HAP-1 (cell line): ENCODE results near the gene HIPK1.

Experiments
- DNase-seq, 2 experiments: peaks; one replicate each; pipeline ENCODE4 v3.0.0-alpha.2; 2016 to 2020; ENCODE audit warnings: low spot score in 2 of 2
- H3K27me3 ChIP-seq: fragments of 250-450 bp; sonication (Bioruptor Pico); 2 replicates; pipeline ENCODE4 v1.5.1; 2020; ENCODE audit warnings: low read depth, mild to moderate bottlenecking, moderate library complexity
- H3K36me3 ChIP-seq: fragments of 250-450 bp; sonication (Bioruptor Pico); replicated peaks from 2 replicates; pipeline ENCODE4 v1.5.1; 2020; ENCODE audit warnings: mild to moderate bottlenecking
- H3K4me1 ChIP-seq: fragments of 250-450 bp; sonication (Bioruptor Pico); 2 replicates; pipeline ENCODE4 v1.5.1; 2020; ENCODE audit warnings: mild to moderate bottlenecking
- H3K4me3 ChIP-seq: fragments of 250-450 bp; sonication (Bioruptor Pico); 2 replicates; pipeline ENCODE4 v1.5.1; 2020; ENCODE audit warnings: mild to moderate bottlenecking, moderate library complexity
- H3K9me3 ChIP-seq: fragments of 250-450 bp; sonication (Bioruptor Pico); 2 replicates; pipeline ENCODE4 v1.5.1; 2020; ENCODE audit warnings: mild to moderate bottlenecking, moderate library complexity
- in situ Hi-C: fragments of 300-500 bp; cut with MboI; formaldehyde crosslinking; loops from 3 replicates; pipeline ENCODE4 v1.14.3; 2020; ENCODE audit warnings: low sequenced_read_pairs, inconsistent platforms, mixed read lengths

HIPK1 gene

DNA sequence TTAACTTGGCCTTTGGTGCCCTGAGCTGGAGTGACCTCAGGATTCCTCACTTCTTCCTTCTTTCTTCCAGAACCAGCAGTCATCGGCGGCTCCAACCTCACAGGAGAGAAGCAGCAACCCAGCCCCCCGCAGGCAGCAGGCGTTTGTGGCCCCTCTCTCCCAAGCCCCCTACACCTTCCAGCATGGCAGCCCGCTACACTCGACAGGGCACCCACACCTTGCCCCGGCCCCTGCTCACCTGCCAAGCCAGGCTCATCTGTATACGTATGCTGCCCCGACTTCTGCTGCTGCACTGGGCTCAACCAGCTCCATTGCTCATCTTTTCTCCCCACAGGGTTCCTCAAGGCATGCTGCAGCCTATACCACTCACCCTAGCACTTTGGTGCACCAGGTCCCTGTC is 43.8 kb downstream of the HIPK1 start:
- H3K27me3 ChIP-seq = no peaks in the 10 kb centered on the region
- peaks cover 54% of the 10 kb centered on the region for H3K36me3 ChIP-seq
- no peak for DNase-seq
- in situ Hi-C loops = loop anchor here (25.0 kb wide), 1 partner anchor 439 kb away; no protein-coding TSS in a partner anchor
- H3K4me3 ChIP-seq = no peak overlapping the region
- peaks cover 17% of the 10 kb centered on the region for H3K4me1 ChIP-seq
- no peaks in the 10 kb centered on the region for H3K9me3 ChIP-seq

GRCh38 chr1:113975211-113975895 is 46.2 kb downstream of the HIPK1 start:
- in situ Hi-C loops = no loop called here
- Histone ChIP-seq H3K27me3 (no peaks in the 10 kb centered on the region), H3K4me1 (peaks cover 24% of the 10 kb centered on the region), H3K4me3 (no peak overlapping the region), H3K36me3 (peaks cover 30% of the 10 kb centered on the region), H3K9me3 (no peaks in the 10 kb centered on the region)
- DNase-seq = no peak

- in situ Hi-C loops = no loop called here
- H3K9me3 ChIP-seq = no peaks in the 10 kb centered on the region
- peaks cover 17% of the 10 kb centered on the region for H3K36me3 ChIP-seq
- peaks cover 24% of the 10 kb centered on the region for H3K4me1 ChIP-seq
- no peak overlapping the region for H3K4me3 ChIP-seq
- peak; percentile 72 to 88 for DNase-seq
- H3K27me3 ChIP-seq = no peaks in the 10 kb centered on the region
These were observed 47.6 kb downstream of the HIPK1 start for GRCh38 chr1:113976609-113977278.

DNA sequence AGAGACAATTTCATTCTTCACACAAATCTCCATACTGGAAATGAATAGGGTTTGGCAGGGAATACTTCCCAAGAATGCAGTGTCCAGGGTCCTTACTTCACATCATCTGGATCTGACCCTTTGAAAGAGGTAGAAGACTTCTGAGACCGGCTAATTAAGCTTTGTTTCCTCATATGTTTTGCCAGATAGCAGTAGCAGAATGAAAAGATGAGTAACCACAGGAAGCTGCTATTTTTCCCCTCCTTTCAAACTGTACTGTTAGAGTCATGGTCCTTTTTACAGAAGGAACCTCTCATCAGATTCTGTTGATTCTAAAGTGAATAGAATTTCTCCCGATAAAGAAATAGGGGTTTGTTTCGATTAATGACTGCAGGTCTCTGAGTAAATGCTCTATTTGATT is 48.8 kb downstream of the HIPK1 start:
- in situ Hi-C loops = no loop called here
- no peak for DNase-seq
- H3K4me1 ChIP-seq = peaks cover 30% of the 10 kb centered on the region
- no peaks in the 10 kb centered on the region for H3K27me3 ChIP-seq
- peaks cover 11% of the 10 kb centered on the region for H3K36me3 ChIP-seq
- H3K9me3 ChIP-seq = no peaks in the 10 kb centered on the region
- H3K4me3 ChIP-seq = no peak overlapping the region

DNA sequence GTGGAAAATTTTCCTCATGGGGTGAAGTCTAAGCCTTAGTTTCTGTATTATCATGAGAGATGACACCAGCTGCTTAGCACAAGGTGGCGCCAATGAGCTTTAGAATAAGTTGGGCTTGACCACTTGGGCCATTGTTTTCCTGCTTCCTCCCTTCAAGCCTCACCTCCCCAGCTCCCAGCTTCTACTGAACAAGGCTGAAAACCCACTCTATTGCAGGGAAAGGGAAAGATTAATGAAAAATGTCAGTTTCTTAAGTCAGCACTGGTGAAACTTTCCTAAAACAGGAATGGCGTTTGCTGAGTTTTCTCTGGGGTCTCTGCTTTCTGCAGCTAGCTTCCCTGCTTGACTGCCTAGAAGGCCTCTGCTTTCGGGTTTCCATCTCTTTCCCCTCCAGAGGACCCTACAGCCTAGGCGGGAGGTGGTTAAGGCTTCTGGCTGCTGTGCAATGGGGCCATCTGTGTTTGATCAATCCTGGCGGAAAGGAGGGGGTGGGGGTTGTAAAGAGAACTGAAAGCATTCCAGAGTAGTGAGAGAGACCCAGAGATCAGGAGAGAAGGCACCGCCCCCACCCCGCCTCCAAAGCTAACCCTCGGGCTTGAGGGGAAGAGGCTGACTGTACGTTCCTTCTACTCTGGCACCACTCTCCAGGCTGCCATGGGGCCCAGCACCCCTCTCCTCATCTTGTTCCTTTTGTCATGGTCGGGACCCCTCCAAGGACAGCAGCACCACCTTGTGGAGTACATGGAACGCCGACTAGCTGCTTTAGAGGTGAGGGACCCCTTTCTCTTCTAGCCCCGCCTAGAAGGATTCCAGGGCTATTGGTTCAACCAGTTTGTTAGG is 50.0 kb downstream of the HIPK1 start, which contains the start of gene OLFML3:
OLFML3 (plus strand) TSS at position 612 of the 840 bp plus-strand sequence; CDS start at position 655, 43 bp downstream.
- peak; percentile 89 to 91 for DNase-seq
- H3K36me3 ChIP-seq = peaks cover 3% of the 10 kb centered on the region; the same call in 1 of the 2 replicates
- H3K4me1 ChIP-seq = peaks cover 30% of the 10 kb centered on the region
- in situ Hi-C loops = no loop called here
- no peaks in the 10 kb centered on the region for H3K27me3 ChIP-seq
- H3K4me3 ChIP-seq = no peak within 1 kb of the TSS
- H3K9me3 ChIP-seq = no peaks in the 10 kb centered on the region

DNA sequence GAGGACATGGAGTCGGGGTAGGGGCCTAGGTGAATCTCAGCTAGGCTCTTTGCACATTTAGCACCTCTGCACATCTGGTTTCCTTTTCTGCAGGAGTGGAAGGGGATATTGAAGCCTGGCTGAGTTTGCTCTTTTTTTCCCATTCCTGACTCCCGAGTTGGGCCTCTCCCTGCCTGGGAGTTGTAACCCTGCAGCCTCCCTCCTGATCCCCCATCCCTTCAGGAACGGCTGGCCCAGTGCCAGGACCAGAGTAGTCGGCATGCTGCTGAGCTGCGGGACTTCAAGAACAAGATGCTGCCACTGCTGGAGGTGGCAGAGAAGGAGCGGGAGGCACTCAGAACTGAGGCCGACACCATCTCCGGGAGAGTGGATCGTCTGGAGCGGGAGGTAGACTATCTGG is 51.0 kb downstream of the HIPK1 start:
- H3K9me3 ChIP-seq = no peaks in the 10 kb centered on the region
- no peaks in the 10 kb centered on the region for H3K27me3 ChIP-seq
- H3K36me3 ChIP-seq = 0 out of 2 replicates have a peak, but pooled peaks cover 3% of the 10 kb centered on the region
- H3K4me1 ChIP-seq = peaks cover 30% of the 10 kb centered on the region
- in situ Hi-C loops = loop anchor here (5.0 to 10.0 kb wide), 2 partner anchors 245 to 302 kb away; no protein-coding TSS in a partner anchor
- DNase-seq = no peak
- H3K4me3 ChIP-seq = no peak overlapping the region

DNA sequence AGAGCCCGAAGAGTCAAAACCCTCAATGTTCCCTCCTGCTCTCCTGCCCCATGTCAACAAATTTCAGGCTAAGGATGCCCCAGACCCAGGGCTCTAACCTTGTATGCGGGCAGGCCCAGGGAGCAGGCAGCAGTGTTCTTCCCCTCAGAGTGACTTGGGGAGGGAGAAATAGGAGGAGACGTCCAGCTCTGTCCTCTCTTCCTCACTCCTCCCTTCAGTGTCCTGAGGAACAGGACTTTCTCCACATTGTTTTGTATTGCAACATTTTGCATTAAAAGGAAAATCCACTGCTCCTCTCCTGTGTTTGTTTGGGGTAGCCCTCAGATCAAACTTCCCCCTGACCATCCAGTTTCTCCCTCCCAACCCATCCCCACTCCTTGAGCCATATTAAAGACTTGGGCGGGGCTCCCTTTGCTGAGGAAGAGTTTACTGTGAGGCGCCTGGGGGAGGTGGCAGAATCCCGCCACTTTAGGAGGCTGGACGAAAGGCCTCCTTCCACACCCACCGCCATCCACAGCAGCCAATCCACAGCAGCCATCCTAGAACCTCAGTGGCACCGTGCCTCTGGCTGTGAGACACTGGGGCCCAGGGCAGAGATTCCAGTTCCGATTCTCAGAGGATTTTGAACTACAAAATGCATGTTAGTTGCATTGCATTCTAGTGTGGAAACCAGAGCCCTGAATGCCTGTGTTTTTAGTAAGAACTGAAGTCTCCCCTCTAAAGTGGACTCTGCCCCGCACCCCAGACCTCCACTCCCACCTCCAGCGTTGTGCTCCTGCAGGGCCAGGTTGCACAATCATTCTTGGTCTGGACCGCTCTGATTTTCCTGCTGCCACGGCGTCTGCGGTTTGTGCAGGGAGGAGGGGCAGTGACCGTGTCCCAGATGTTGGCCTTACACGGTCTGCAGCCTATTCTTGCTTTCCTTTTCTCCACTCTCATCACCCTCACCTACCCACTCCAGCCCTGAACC is 53.1 kb downstream of the HIPK1 start:
- in situ Hi-C loops = loop anchor here (5.0 to 10.0 kb wide), 2 partner anchors 243 to 300 kb away; no protein-coding TSS in a partner anchor
- H3K27me3 ChIP-seq = no peaks in the 10 kb centered on the region
- no peaks in the 10 kb centered on the region for H3K9me3 ChIP-seq
- peak in 1 of 2 experiments; percentile 57 for DNase-seq
- H3K4me1 ChIP-seq = peaks cover 20% of the 10 kb centered on the region
- H3K36me3 ChIP-seq = no peaks in the 10 kb centered on the region
- no peak overlapping the region for H3K4me3 ChIP-seq

GRCh38 chr1:113982949-113983348 is 53.8 kb downstream of the HIPK1 start:
- no peaks in the 10 kb centered on the region for H3K27me3 ChIP-seq
- no peaks in the 10 kb centered on the region for H3K36me3 ChIP-seq
- in situ Hi-C loops = loop anchor here (5.0 to 10.0 kb wide), 2 partner anchors 242 to 299 kb away; no protein-coding TSS in a partner anchor
- H3K9me3 ChIP-seq = no peaks in the 10 kb centered on the region
- no peak overlapping the region for H3K4me3 ChIP-seq
- H3K4me1 ChIP-seq = peaks cover 13% of the 10 kb centered on the region
- DNase-seq = no peak

GRCh38 chr1:113983391-113983790 is 54.3 kb downstream of the HIPK1 start:
- in situ Hi-C loops = loop anchor here (5.0 to 10.0 kb wide), 2 partner anchors 241 to 299 kb away; no protein-coding TSS in a partner anchor
- Histone ChIP-seq H3K4me3 (no peak overlapping the region), H3K36me3 (no peaks in the 10 kb centered on the region), H3K9me3 (no peaks in the 10 kb centered on the region), H3K27me3 (no peaks in the 10 kb centered on the region), H3K4me1 (peaks cover 13% of the 10 kb centered on the region)
- no peak for DNase-seq

DNA sequence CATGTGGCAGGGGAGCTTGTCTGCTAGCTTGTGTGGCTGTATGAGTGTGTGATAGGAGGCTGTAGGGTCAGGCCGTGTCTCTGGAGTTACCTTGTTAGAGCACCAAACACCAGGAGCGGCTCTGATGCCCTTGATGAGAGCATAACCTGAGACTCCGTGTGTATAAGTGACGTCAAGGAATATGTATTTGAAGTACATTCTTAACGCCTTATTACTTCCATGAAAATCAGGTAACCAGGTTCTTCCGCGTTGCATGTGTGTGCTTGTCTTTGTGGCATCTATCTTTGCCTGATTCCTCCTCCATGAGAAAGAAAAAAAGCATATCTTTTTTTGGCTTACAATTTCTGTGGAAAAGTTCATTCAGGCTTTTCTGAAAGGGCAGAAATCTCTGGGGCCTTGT is 54.7 kb downstream of the HIPK1 start:
- H3K36me3 ChIP-seq = no peaks in the 10 kb centered on the region
- H3K27me3 ChIP-seq = no peaks in the 10 kb centered on the region
- H3K4me3 ChIP-seq = no peak overlapping the region
- in situ Hi-C loops = loop anchor here (5.0 to 10.0 kb wide), 2 partner anchors 241 to 298 kb away; no protein-coding TSS in a partner anchor
- no peak for DNase-seq
- no peaks in the 10 kb centered on the region for H3K9me3 ChIP-seq
- peaks cover 12% of the 10 kb centered on the region for H3K4me1 ChIP-seq

- no peak for DNase-seq
- no peaks in the 10 kb centered on the region for H3K27me3 ChIP-seq
- H3K4me3 ChIP-seq = no peak overlapping the region
- no peaks in the 10 kb centered on the region for H3K36me3 ChIP-seq
- peaks cover 6% of the 10 kb centered on the region for H3K4me1 ChIP-seq
- in situ Hi-C loops = loop anchor here (5.0 to 10.0 kb wide), 2 partner anchors 240 to 298 kb away; no protein-coding TSS in a partner anchor
- no peaks in the 10 kb centered on the region for H3K9me3 ChIP-seq
These were observed 55.6 kb downstream of the HIPK1 start for GRCh38 chr1:113984710-113985109.

DNA sequence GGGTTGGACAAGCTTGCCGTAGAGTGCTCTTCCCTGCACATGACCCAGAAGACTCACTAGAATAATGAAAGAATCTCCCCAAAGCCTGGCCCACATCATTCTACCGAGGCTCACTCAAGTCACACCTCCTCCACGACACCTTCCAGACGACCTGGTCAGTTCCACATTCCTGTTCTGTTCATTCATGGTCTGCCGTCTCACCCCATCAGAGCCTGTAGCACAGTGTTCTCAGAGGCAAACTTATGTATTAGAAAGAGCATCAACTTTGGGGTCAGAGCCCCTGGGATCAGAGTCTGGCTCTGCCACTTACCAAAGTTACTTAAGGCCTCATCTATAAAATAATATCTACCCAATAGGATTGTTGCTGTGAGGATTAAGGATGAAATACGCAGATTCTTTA is 57.7 kb downstream of the HIPK1 start:
- Histone ChIP-seq H3K4me3 (no peak overlapping the region), H3K36me3 (no peaks in the 10 kb centered on the region), H3K9me3 (no peaks in the 10 kb centered on the region), H3K4me1 (peaks cover 6% of the 10 kb centered on the region), H3K27me3 (no peaks in the 10 kb centered on the region)
- no peak for DNase-seq
- in situ Hi-C loops = loop anchor here (10.0 kb wide), 1 partner anchor 238 kb away; no protein-coding TSS in a partner anchor
